ENCODE data around the gene SUSD2.

The SUSD2 gene

GRCh38 chr22:24177045-24177444 is 4.2 kb upstream of the SUSD2 start:
- H3K27ac ChIP-seq = no peak overlapping the region
- TF ChIP-seq ZFX (IDR thresholded peaks at IDR 0.05) (no peak), CTCF (conservative IDR thresholded peaks at IDR 0.05) (no peak)

DNA sequence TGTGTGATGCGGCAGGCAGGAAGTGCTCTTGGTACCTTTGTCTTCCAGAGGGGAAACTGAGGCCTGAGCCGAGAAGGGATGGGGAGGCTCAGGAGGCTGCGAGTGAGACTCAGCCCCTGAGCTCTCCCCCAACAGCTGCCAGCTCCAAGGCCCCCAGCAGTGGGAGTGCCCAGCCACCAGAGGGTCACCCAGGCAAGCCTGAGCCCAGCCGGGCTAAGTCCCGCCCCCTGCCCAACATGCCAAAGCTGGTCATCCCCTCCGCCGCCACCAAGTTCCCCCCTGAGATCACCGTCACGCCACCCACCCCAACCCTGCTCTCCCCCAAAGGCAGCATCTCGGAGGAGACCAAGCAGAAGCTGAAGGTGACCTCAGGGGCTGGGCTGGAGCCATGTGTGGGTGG is 3.8 kb upstream of the SUSD2 start:
- H3K27ac ChIP-seq = no peak overlapping the region
- TF ChIP-seq ZFX (IDR thresholded peaks at IDR 0.05) = no peak
- TF ChIP-seq CTCF (conservative IDR thresholded peaks at IDR 0.05) = no peak

DNA sequence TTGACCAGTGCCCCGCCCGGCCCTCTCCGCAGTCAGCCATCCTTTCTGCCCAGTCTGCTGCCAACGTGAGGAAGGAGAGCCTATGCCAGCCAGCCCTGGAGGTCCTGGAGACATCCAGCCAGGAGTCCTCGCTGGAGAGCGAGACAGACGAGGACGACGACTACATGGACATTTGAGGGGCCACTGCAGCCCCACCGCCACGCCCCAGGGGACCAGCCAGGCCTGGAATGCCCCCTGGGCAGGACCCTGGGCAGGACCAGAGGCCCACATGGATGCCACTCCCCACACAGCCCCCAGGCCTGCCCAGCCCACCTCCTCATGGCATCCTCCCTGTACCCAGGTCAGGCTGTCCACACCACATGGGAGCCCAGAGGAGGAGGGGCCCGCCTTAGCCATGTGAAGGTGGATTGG is 3.3 kb upstream of the SUSD2 start:
- TF ChIP-seq ZFX (IDR thresholded peaks at IDR 0.05) (no peak), CTCF (conservative IDR thresholded peaks at IDR 0.05) (no peak)
- no peak overlapping the region for H3K27ac ChIP-seq

- TF ChIP-seq ZFX (IDR thresholded peaks at IDR 0.05) (no peak), CTCF (conservative IDR thresholded peaks at IDR 0.05) (no peak; the same call in 1 of the 2 replicates)
- no peak overlapping the region for H3K27ac ChIP-seq
Measured at GRCh38 chr22:24178502-24179440, 2.5 kb upstream of the SUSD2 start.

DNA sequence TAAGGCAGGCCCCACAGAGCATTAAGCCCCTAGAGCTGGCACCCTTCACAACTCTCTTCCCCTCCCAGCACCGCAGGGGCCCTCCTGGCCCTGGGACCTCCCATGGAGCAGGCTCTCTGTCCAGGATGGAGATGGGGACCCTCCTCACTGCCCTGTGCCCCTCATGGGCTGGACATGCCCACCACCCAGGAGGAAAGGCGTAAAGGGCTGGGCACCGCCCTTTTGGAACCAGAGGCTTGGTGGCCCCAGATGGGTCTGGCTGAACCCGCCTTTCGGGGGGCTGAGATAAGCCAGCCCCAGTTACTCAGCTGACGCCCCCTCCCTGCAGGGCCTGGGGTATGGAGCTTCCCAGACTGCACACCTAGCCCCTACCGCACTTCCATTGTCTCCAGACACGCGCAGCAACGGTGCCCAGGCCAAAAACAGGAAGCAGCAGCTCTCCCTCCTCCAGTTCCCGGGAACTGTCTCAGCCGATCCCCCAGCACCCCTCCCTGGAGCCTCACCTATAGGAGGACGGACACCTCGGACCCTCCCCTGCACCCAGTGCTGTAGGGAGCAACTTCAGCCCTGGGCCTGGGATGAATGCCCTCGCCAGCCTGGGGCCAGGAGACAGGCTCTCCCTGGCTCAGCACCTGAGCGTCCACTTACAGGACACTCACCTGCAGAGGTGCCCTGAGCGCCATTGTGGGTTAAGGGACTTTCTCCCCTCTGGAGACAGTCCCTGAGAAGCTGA is 1.6 kb upstream of the SUSD2 start:
- H3K27ac ChIP-seq = no peak overlapping the region
- no peak for TF ChIP-seq ZFX (IDR thresholded peaks at IDR 0.05)
- no peak for TF ChIP-seq CTCF (conservative IDR thresholded peaks at IDR 0.05)

DNA sequence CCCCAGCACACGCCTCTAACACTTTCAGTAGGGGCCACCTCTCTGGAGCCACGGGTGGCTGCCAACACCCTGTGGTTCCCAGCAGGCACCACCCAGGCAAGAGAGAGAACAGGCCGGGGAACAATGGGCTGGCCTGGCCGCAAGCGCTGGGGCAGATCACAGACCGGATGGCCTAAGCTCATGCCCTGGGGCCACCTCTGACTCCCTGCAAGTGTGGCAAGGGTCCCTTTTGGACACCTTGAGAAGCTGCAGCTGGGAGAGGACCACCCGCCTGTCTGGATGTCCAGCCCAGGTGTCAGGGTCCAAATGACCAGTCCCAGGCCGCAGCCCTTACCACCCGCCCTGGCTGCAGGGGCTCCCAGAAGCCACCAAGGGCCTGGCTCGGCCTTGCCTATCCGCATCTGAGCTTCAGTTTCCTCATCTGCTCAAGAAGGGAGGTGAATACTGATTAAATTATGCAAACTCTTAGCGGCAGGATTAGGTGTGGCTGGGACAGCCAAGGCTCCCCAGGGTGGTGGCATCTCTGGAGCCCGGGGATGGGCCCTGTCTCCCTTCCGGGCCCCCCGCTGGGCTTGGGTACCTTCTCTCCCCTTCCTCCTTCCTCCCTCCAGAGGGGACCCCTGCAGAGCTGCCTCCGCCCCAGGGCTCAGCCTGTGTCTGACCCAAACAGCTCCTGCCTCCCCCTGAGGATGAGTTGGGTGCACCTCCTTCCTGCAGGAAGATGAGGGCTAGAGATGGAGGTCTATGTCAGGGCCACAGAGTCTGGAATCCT is 785 bp upstream of the SUSD2 start:
- no peak overlapping the region for H3K27ac ChIP-seq
- TF ChIP-seq ZFX (IDR thresholded peaks at IDR 0.05) = no peak
- TF ChIP-seq CTCF (conservative IDR thresholded peaks at IDR 0.05) = no peak
